ENCODE measurements around the gene AGBL4. TPM values are rescaled to one million over a fixed set of nuclear protein-coding genes. Genes with fewer than 3 reads are reported as not detected.

AGBL4 gene
- total and polyA plus RNA-seq, 2 of the 4 experiments (the other 2 are of a cell fraction), result not detected

DNA sequence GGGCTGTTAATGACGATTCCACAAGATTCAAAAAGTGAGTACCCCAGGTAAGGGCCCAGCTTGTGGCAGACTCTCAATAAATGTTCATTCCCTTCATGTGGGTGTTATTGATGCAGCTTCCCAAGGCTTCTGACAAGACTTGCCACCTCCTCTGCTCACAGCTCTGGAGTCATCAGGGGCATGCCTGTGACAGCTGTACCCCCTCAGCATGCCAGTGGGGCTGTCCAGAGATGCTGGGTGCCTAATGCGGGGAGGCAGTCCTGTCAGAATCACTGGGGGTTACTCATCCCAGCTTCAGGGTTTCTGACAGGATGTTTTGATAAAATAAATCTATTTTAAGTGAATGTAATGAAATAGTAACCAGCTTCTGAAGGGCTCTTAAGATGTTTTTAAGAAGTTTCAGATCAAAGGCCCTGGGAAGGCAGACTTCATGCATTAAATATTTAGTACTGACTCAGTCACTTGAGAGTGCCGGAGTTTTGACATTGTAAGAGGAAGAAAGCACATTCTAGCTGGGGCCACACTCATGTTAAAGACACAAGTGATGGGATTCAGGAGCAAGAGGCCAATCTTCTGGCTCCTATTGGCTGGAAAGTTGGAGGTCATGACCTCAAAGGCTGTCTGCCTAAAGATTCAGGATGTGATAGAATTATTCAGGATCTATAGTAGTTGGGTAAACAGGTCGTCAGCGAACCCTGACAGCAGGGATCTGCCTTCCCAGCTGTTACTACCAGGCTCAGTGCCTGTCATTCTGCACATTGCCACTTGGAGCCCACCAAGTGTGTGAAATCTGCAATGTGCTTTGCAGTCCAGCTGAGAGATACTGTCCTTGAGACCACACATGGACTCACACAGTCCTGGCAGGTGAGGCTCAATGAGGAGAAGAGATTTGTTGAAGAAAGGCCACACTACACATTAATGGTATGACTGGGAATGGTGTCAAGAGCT, 1007.5 kb downstream of the AGBL4 start:
- in situ Hi-C loops (cut with MboI; ENCODE audit: low sequenced_read_pairs), result no loop called here
- DNase-seq, result no peak

More for the DNA sequence above, 1007.5 kb downstream of the AGBL4 start:
- Histone ChIP-seq H2BK120ac (ENCODE audit: low read depth, low read length) (no peak overlapping the region), H3K4me3 (ENCODE audit: insufficient read depth, low read depth, low read length) (no peak overlapping the region), H4K8ac (ENCODE audit: low read depth in 2 of 2, low read length in 2 of 2) (no peak overlapping the region), H4K20me1 (ENCODE audit: insufficient read depth, low read length) (no peaks in the 10 kb centered on the region), H3K4ac (ENCODE audit: low read depth, low read length) (no peak overlapping the region), H3K27ac (ENCODE audit: insufficient read depth, low read length) (no peak overlapping the region), H3K56ac (ENCODE audit: extremely low read depth, insufficient read depth, low read length) (no peak overlapping the region), H3K9me1 (ENCODE audit: insufficient read depth, low read length) (no peaks in the 10 kb centered on the region), H3K79me1 (ENCODE audit: low read depth in 1 of 2, low read length in 2 of 2) (no peaks in the 10 kb centered on the region), H2BK20ac (ENCODE audit: low read depth, low read length) (no peak overlapping the region), H2BK15ac (ENCODE audit: low read depth, low read length) (no peak overlapping the region), H3K9ac (ENCODE audit: low read depth, low read length) (no peak overlapping the region), H2AK5ac (ENCODE audit: low read depth, low read length) (no peak overlapping the region), H3K4me1 (ENCODE audit: control insufficient read depth, insufficient read depth, low read length) (no peaks in the 10 kb centered on the region), H2AFZ (replicated peaks; ENCODE audit: low read length, poor library complexity) (no peak overlapping the region), H3K23ac (ENCODE audit: low read depth, low read length) (no peak overlapping the region), H4K5ac (ENCODE audit: low read depth, low read length) (no peak overlapping the region), H3K14ac (replicated peaks; ENCODE audit: low read depth, low read length) (no peak overlapping the region), H2AK9ac (replicated peaks; ENCODE audit: low read depth, low read length, poor library complexity) (no peak overlapping the region), H3K9me3 (ENCODE audit: control insufficient read depth, insufficient read depth, low read length) (peaks cover 18% of the 10 kb centered on the region), H3K18ac (ENCODE audit: low read depth, low read length) (no peak overlapping the region), H4K91ac (ENCODE audit: insufficient read depth, low read depth, low read length) (no peak overlapping the region), H3K4me2 (ENCODE audit: low read depth, low read length) (no peak overlapping the region), H3K36me3 (ENCODE audit: control insufficient read depth, insufficient read depth, low read length) (no peaks in the 10 kb centered on the region), H2BK5ac (ENCODE audit: low read depth, low read length, poor library complexity, severe bottlenecking) (no peak overlapping the region), H3K27me3 (ENCODE audit: control insufficient read depth, insufficient read depth, low read length) (no peaks in the 10 kb centered on the region)
- ChIA-PET POLR2A (ENCODE audit: unreplicated experiment) (no interaction called here), CTCF (no interaction called here)
- no TSS peak for BruUV-seq (replicated peaks)
- WGBS, 2 experiments (ENCODE audit: extremely low coverage in 2 of 2, insufficient read length in 1 of 2), result 11% methylated on average over 1 of the region's 5 CpGs; no CpG with 5 or more reads in 1 of the 2 experiments
- TF ChIP-seq CHD1 (IDR thresholded peaks at IDR 0.05; ENCODE audit: low read depth, low read length) (no peak), MXI1 (IDR thresholded peaks at IDR 0.05; ENCODE audit: borderline replicate concordance, low read depth, low read length) (no peak)
- TF ChIP-seq, protein P1, sequence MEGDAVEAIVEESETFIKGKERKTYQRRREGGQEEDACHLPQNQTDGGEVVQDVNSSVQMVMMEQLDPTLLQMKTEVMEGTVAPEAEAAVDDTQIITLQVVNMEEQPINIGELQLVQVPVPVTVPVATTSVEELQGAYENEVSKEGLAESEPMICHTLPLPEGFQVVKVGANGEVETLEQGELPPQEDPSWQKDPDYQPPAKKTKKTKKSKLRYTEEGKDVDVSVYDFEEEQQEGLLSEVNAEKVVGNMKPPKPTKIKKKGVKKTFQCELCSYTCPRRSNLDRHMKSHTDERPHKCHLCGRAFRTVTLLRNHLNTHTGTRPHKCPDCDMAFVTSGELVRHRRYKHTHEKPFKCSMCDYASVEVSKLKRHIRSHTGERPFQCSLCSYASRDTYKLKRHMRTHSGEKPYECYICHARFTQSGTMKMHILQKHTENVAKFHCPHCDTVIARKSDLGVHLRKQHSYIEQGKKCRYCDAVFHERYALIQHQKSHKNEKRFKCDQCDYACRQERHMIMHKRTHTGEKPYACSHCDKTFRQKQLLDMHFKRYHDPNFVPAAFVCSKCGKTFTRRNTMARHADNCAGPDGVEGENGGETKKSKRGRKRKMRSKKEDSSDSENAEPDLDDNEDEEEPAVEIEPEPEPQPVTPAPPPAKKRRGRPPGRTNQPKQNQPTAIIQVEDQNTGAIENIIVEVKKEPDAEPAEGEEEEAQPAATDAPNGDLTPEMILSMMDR (conservative IDR thresholded peaks at IDR 0.05; ENCODE audit: low read depth, low read length), result no peak
- ATAC-seq (ENCODE audit: low read depth), result no peak
- dilution Hi-C loops (cut with HindIII; ENCODE audit: low sequenced_read_pairs, unreplicated experiment), result no loop called here
- intact Hi-C loops (cut with micrococcal nuclease), result no loop called here
